NCI-H146 treated with DMSO at 0.1 percent for 48 hours (cell line): ENCODE data around the gene MORF4L2.

Experiments used
- DNase-seq: peaks from one replicate; lab custom pipeline; 2025; ENCODE audit not compliant: unreplicated experiment; lab: John Stamatoyannopoulos, UW

MORF4L2 gene, protein sequence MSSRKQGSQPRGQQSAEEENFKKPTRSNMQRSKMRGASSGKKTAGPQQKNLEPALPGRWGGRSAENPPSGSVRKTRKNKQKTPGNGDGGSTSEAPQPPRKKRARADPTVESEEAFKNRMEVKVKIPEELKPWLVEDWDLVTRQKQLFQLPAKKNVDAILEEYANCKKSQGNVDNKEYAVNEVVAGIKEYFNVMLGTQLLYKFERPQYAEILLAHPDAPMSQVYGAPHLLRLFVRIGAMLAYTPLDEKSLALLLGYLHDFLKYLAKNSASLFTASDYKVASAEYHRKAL

DNA sequence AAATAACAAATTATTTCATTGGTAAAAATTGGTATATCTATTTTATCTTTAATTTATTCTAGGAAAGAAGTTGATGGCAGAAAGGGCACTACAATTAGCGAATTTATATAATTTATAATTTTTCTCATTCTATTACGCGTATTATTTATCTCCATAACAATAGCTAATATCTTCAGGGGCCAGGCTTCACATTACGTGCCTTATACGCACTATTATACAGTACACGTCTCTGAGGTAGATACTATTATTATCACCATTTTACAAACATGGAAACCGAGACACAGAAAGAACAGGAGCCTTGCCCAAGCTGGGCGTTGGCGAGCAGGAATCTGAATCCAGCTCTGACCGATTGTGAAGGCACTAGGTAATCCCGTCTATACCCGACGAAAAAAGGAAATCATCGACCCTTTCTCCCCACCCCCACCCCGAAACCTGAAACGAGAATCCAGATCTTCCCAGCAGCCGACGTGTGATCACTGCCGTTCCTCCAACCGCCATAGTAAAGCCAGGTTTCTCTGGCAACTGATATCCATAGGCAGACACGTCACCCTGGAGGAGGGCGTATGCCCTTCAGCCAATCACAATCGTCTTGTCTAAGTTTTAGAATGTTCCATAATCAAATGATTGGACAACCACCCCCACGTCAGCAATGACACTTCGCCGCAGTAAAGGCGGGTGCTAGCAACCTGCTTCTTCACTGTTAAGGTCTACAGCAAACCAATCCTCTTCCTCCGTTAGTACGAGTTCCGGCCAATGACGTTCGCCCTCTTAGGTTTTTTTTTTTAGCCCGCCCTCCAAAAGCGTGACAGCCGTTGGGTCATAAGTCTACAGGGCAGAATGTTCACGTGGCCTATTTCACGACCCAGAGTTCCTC lies at the start of gene MORF4L2:
MORF4L2 (minus strand) TSS at position 501 of the 874 bp plus-strand sequence. CDS start 9,672 bp downstream, outside the sequence.
- DNase-seq, result peak; percentile 97

DNA sequence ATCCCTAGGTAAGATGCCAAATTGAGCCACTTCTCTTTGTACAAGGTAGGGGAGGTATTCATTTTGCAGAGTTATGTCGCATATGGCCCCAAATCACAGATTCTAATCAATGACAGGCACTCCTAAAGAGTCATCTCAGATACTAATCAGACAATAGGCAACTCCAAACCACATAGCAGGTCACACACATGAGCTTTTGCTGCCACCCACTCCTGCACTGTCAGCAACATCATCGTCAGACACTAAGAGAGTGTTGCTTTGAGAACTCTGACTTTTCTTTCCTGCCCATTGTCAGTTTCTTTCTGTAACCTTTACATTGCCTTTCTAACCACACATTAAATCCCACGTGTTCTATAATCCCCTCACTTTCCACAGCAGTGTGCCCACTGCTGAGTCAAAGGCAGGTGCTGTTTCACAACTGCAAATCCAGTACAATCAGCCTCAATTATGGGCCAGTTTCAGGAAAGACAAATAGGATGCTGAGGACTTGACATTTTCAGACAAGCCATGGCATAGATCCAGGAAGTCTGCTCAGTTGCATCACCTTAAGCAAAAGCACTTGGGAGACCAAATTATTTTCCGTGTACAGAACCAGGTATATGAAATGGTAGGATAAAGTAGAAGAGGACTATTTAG lies 47.7 kb upstream of the MORF4L2 start:
- DNase-seq, result peak; percentile 77

DNA sequence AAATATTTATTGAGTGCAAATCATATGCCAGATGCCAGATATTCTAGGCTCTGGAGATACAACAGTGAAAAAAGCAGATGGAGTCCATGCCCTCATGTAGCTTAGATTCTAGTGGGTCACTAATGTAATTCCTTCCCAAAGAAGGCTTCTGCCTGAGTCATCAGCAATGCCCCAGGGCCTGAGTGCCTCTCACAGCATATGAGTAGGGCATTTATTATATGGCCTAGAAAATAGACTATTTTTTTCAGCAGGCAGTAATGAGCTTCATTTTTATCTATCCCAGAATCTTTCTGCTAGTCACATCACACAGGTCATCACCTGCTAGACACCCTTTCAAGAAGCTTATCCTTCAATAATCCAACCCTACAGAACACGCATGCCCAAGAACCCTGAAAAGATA lies 46.5 kb upstream of the MORF4L2 start:
- no peak for DNase-seq

DNA sequence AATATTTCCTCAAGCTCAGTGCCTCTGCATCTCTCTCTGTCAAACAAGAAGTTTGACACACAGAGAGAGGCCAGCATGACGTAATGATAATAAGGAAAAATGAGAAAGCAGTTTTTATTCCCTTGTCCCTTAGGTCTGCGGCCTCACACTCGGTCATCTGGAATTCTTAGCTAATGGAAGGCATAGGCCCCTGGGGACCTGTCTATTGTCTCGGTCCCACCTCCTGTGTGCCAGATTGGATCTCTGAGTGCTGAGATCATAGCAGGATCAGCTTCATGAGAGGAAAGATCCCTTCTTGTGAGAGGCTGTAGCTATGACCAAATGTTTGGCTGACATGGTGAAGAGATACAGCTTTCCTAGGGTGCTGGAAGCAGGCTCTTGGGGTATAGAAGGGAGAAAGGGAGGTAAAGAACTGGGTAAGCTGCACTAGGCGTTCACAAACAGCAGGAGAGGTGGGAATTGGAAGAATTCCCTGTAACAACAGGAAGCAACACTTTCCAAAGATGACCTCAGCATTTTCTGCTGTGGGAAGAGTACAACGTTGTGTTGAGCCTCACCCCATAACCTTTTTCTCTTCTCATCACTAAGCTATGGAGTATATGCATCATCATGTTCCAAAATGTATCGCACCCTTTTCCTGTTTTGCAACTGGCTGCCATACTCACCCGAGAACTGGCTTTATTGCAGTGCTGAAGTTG lies 44.4 kb upstream of the MORF4L2 start:
- DNase-seq, result no peak

DNA sequence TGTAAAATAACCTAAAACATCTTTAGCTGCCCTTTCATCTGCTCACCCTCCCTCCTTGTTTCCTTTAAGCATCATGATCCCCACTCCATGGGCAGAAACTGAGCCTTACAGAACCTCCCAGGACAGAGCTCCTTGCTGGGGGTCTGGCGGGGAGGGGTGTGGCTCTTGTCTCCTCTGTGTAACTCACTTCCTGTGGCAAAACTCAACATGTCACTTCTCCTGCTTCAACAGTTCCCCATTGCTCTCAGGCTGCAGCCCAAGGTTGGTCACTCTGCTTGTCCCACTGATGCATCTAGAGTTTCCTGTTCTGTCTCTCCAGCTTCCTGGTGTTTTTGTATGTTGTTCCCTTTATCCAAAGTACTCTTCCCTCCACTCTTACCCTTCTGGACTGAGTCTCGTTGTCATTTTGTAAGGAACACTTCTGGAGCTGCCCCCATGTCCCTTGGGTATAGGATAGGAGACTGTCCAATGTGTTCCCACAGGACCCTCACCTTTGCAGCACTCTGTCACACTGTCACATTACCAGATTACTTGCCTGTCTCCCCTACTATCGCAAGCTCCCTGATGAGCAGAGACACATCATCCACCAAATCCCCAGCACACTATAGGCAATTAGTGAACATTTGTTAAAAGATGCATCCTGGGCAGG lies 43.8 kb upstream of the MORF4L2 start:
- no peak for DNase-seq

DNA sequence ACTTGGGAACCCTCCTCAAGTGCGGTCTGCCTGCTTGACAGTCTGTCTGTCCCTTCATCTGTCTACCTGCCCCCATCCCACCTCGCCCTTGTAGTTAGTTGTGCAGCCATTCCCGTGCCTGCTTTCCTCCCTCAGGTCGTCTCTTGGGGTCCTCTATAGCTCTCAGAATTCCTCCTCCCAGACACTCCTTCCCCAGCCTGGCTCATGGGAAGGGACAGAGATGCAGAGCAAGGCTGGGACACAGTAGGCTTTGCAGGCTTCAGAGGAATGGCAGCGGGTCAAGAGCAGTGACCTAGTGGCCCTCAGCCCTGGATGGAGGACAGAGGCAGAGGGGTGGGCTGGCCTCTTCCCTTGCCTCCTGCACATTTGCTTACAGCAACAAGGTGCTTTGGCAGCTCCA lies 42.5 kb upstream of the MORF4L2 start:
- no peak for DNase-seq

DNA sequence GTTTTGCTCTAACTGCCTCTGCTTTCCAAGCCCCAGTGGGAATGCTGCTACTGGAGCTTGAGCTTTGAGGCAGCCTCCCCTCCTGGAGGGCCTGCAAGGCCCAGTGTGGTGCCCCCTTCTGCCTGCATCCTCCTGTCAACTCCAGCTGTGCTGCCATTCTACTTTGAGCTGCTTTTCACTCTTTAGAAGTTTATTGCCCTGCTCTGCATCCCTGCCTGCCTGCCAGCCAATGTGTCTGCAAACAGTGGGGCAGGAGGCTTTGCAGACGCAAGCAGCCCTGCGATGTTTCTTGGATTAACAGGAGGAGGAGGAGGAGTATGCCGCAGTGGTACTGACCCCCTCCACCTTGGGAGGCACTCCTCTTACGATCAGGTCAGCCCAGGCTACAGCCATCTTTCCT lies 40.6 kb upstream of the MORF4L2 start:
- no peak for DNase-seq

DNA sequence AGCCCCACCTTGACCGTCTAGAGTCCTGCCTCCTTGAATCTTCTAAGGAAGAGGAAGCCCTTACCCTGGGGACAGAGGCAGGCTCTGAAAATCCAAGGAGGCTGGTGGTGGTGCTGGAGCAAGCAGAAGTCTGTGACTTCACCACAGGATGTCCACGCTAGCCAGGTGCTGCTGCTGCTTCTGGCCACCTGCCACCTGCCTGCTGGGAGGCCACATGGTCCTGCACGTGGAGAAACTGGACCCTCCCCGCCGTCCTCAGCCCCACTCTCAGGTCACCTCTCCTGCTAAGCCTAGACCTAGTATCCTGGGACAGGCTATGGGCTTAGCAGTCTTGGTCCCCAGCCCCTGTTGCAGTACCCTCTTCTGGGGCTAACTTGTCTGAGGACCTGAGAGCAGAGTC lies 40.0 kb upstream of the MORF4L2 start:
- DNase-seq, result peak; percentile 54

DNA sequence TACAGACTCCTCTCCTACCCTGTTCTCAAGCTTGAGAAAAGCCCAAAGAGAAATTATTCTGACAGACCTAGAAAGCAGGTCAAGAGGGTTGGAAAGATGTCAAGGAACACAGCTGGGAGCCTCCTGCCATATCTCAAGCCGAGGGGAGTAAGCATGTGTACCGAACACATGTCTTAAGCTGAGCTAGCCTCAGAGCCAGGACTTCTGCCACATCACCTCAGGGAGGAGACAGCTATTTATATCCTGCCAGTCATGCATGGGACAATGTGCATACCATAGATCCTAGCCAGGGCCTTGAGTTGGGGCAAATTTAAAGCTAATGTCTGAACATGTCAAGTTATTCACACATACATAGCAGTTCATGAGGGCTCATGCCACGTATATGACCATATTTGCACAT lies 36.0 kb upstream of the MORF4L2 start:
- no peak for DNase-seq

DNA sequence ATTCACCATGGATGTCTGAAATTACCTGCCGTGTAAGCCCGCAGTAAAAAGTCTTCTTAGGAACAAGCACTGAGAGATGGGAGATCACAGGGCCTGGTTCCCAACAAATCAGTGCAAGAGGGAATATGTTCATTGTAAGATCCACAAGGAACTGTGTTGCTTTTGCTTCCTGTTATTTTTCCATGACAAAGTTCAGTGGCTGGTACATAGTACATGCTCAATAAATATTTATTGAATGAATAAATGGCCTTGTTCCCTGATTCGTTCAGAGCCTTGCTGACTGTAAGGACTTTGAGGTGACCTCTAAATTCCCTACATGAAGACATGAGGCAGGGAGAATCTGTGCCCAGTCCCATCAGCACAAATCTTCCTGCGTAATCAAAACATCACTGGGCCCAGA lies 31.6 kb upstream of the MORF4L2 start:
- no peak for DNase-seq

DNA sequence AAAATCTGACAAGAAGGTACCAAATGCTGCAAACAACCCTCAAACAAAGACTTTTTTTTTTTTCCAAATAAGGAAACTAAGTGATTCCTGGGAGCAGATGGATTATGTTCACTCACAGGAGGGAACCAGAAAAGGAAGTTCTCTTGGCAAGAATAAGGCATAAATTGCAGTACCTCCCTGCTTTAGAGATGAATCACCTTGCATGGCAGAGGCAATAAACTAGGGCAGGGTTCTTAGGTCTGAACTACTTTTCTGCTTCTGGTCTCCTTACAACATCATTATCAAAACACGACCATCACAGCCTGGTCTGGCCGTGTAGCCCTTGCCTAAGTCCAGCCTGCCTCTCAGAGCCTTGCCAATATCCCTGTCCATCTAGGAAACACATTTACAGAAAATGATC lies 30.5 kb upstream of the MORF4L2 start:
- no peak for DNase-seq

DNA sequence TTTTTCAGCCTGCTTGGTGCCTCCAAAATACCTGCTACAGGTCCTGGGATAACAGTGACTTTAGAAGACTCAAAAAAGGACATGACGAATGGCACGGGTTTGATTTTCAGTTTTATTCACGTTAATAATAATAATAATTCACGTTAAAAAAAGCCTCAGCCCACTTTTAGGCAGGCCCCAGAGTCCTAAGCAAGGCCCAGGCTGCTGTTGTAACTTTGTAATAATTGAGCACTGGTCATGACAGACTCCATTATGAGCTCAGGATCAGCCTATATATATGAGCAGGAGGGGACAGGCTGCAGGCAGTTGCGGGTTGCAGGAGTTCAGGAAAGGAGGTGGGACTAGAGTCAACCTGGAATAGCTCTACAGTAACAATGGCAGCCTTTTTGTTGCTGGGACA lies 24.1 kb upstream of the MORF4L2 start, which contains the start of gene TMEM31:
TMEM31 (plus strand) TSS at position 301 of the 400 bp plus-strand sequence. CDS start 1,350 bp downstream, outside the sequence.
- DNase-seq, result no peak

DNA sequence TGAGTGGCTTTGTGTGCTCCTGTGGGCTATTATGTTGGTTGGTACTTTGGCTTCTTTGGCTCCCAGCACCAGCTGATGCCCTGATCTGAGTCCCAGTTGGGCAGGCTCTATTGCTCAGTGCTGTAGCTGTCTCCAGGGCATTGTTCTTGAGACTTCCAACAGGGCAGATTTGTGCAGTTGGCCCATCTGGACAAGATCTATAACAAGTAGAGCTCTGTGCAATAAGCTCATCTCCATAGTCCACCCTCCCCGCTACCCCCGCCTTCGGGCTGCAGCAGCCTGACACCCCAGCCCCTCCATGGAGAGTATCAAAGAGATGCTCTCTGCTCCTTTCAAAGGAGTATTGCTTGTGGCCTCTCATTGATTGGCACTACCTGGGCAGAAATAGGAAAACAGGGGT lies 18.4 kb upstream of the MORF4L2 start:
- DNase-seq, result no peak

DNA sequence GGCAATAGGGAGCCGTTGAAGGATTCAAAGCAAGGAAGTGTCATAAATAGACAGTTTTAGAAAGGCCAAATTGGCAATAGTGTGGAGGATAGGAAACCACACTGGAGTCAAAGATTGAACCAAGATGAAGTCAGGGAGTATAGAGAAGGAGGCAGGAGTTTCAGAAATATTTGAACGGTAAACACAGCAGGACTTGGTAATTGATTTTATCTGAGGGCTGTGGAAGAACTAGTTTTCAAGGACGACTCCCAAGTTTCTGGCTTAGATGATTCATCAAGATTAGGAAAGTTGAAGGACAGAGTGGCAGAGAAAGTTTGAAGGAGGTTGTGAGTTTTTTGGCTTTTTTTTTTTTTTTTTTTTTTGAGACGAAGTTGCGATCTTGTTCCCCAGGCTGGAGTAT lies 12.7 kb upstream of the MORF4L2 start:
- DNase-seq, result no peak

DNA sequence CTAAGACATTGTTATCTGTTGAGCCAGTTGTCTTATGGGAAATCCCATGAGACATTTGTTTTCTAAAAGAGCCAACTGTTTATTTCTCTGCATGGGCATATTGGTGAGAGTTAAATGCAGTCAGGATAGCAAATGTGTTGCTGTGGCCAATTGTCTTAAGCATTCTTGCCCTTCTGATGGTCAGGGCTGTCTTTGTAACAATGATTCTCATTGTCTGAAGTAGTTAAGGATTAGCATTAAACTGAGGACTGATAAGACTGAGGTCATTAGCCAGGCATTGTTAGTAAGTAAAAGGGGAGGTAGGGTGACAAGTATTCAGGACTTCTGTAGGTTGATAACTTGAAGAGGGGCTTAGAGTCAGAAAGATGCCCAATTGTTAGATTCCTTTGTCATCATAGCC lies 11.2 kb upstream of the MORF4L2 start:
- no peak for DNase-seq

DNA sequence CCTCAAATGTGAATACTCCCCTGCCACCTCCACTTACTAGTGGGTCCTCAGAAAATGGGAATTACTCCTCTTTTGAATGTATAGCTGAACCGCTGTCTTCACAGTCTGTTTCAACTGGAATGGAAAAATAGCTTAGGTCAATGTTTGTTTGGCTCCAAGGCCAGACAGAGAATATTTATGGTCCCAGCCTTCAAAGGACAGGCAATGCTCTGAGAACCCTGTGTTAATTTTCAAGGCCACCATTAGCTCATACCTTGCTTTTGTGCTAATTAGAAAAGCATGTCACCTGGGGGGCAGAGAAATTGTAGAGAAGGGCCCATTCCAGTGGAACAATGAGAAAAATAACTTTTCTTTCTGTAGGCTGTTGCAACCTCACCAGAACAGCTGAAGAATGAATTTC lies 4.6 kb upstream of the MORF4L2 start:
- no peak for DNase-seq

DNA sequence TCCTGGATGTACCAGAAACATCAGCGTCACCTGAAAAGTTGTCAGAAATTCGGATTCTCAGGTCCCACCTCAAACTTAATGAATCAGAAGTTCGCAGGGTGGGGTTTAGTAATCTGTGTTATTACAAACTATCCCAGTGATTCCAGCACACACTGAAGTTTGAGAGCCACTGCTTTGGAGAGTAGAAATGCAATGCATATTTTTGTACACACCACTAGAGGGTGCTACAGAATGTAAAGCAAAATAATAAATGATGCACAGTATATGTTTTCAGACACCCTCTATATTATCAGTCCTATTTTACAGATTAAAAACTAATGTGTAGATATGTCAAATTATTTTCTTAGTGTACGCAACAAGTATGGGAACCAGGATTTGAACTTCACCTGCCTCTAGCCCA lies 2.4 kb upstream of the MORF4L2 start:
- peak; percentile 31 for DNase-seq

DNA sequence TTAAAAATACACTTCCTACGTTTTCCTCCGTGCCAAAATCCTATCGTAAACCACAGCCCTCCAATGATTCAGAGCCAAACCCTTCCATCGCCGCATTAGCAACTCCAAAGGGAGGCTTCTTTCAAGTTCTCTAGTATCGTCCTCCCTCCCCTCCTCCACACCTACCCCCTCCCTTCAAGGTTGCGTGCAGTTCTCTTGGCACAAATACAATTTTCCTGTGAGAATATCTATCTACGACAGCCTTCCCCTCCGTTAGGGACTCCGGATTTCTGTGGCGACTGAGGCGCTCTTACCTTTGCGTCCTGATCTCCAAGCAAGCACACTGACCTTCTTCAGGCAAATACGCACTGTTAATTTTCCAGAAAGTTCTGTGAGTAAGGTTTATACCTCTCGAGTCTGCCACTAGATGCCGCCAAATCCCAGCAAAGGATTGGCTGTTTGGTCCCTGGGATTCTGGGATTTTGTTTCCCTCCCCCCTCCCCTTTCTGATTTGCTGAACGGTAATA lies 1.2 kb upstream of the MORF4L2 start:
- peak; percentile 53 for DNase-seq

DNA sequence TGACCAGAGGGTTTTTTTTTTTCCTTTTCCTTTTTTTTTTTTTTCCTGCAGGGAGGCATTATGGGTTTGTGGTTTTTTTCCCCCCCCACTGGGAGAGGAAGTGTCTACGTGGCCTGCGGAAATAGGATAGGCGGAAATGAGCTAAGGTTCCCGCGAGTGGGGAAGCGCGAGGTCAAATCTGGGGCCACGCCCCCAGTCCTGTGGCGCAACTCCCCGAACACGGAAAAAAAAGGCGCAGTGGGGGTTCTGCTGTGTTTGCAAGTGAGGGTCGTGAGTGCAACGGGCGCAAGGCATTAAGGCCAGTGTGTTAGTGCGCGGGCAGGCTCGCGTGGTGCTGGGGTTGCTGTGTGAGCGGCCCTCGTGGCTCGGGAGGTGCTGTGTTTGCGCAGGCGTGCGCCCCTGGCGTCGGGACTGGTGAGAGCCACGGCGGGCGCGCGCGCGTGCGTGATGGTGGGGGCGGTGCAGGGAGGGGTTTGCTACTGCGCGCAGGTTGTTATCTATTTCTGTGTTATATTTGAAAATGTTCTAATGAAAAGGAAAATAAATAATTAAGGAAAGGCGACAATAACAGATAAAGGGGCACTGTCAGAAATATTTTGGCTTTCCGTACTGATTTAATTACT lies 685 bp upstream of the MORF4L2 start:
- peak; percentile 53 for DNase-seq

DNA sequence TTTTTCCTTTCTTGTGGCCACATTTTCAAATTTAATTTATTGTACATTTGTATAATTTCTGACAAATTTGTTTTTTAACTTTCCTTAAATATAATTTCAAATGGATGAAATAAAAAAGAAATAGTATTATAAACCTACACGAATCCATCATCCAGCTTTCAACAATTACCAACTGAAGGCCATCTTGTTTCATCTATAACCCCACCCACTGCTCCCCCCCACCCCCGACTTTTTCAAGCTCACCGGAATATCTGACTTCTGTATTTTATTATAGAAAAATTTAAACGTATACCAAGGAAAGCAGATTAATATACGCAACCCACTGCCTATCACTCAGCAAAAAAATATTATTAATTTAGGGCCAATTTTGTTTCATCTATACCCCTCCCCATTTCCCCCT lies 1.1 kb downstream of the MORF4L2 start:
- DNase-seq, result no peak
